Adipocyte (in vitro differentiated cells): ENCODE data around the gene FHL1.

Experiments used
- DNase-seq: peaks from one replicate; pipeline ENCODE4 v3.0.0-alpha.2; 2015; ENCODE audit warnings: low read depth
- H3K27me3 ChIP-seq: replicated peaks from 2 replicates; pipeline ENCODE4 v1.7.0; 2013; ENCODE audit warnings: mild to moderate bottlenecking, low read length, moderate library complexity; ENCODE audit not compliant: control insufficient read depth, insufficient read depth
- H3K36me3 ChIP-seq: 2 replicates; pipeline ENCODE4 v1.7.0; 2013; ENCODE audit warnings: low read length, mild to moderate bottlenecking, moderate library complexity; ENCODE audit not compliant: control insufficient read depth, insufficient read depth, severe bottlenecking
- H3K4me1 ChIP-seq: 2 replicates; pipeline ENCODE4 v1.7.0; 2013; ENCODE audit warnings: mild to moderate bottlenecking, low read length, moderate library complexity; ENCODE audit not compliant: control insufficient read depth, insufficient read depth
- H3K4me3 ChIP-seq: 2 replicates; pipeline ENCODE4 v1.7.0; 2013; ENCODE audit warnings: mild to moderate bottlenecking, low read length, moderate library complexity
- H3K9ac ChIP-seq: 2 replicates; pipeline ENCODE4 v1.7.0; 2013; ENCODE audit warnings: mild to moderate bottlenecking, low read length, moderate library complexity
- H3K9me3 ChIP-seq: 2 replicates; pipeline ENCODE4 v1.7.0; 2013; ENCODE audit warnings: mild to moderate bottlenecking, low read length, moderate library complexity; ENCODE audit not compliant: control insufficient read depth

FHL1 gene

DNA sequence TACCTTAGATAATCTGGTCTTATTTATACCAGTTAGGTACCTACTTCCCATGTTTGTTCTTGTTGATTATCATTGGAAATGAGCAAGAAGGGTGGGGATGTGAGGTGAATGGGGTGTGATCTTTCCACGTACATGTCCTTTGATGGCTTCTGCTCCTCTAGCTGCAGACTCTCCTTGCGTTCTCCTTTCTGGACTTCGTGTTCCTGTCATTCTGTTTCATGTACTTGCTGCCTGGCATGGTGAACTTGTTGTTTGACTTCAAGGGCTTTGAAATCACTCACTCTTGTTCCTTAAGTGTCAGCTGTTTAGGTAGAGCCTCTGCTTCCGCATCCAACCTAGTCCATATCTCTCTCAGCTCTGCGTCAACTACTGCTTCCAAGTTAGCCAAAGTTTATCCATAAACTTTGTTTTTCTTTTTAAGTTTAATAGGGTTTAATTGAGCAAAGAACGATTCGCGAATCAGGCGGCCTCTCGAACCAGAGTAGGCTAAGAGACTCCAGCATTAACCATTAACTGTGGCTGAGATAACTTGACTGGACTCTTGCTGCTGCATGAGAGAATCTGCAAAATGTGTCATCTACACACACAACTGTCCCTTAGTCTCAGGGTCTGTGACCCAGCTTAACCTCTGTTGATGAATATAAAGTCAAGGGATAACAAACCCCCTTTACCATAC lies 42.8 kb downstream of the FHL1 start:
- DNase-seq: no peak
- H3K36me3 ChIP-seq: peaks cover 19% of the 10 kb centered on the region
- H3K4me3 ChIP-seq: no peak overlapping the region
- H3K9me3 ChIP-seq: no peaks in the 10 kb centered on the region
- no peaks in the 10 kb centered on the region for H3K27me3 ChIP-seq
- no peak overlapping the region for H3K9ac ChIP-seq
- peaks cover 55% of the 10 kb centered on the region for H3K4me1 ChIP-seq

GRCh38 chrX:136191171-136191570 lies 43.8 kb downstream of the FHL1 start:
- Histone ChIP-seq H3K27me3 (no peaks in the 10 kb centered on the region), H3K9me3 (no peaks in the 10 kb centered on the region), H3K4me3 (no peak overlapping the region), H3K36me3 (peaks cover 19% of the 10 kb centered on the region), H3K4me1 (peaks cover 55% of the 10 kb centered on the region), H3K9ac (no peak overlapping the region)
- DNase-seq: no peak

- peaks cover 61% of the 10 kb centered on the region for H3K4me1 ChIP-seq
These were observed 44.8 kb downstream of the FHL1 start for GRCh38 chrX:136192135-136192534.

DNA sequence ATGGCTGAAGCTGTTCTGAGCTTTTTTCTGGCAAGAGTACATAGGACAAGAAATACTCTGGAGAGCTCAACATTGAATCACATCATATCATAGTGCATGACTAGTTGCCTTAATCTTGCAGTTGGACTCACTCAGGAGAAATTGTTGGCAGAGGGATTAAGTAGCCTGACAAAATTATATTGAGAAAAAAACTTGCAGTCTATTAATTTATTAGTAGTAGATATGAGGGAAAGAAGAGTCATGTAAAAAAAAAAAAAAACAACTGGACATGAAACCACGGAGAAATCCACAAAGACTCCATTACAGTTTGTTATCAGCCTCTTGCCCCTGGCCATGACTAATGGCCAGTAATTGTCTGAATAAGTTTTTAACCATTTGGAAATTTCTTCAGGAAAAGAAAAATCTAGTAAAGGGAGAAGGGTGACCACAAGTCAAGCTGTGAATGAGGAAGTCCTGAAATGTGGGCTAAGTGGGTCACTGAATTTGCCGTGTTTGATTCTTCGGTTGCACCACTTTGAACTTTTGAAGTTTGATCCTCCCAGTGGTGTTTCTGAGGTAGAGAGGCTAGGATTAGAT lies 45.6 kb downstream of the FHL1 start:
- peak; percentile 48 for DNase-seq
- H3K9ac ChIP-seq: peak overlapping the region; percentile 48
- H3K27me3 ChIP-seq: no peaks in the 10 kb centered on the region
- no peaks in the 10 kb centered on the region for H3K9me3 ChIP-seq
- peaks cover 19% of the 10 kb centered on the region for H3K36me3 ChIP-seq
- peaks cover 61% of the 10 kb centered on the region for H3K4me1 ChIP-seq
- no peak overlapping the region for H3K4me3 ChIP-seq

More at GRCh38 chrX:136192135-136192534, 44.8 kb downstream of the FHL1 start:
- H3K36me3 ChIP-seq: peaks cover 19% of the 10 kb centered on the region
- peak overlapping the region; percentile 2 for H3K4me3 ChIP-seq
- no peak for DNase-seq
- H3K9me3 ChIP-seq: no peaks in the 10 kb centered on the region
- H3K27me3 ChIP-seq: no peaks in the 10 kb centered on the region
- peak overlapping the region; percentile 43 for H3K9ac ChIP-seq

DNA sequence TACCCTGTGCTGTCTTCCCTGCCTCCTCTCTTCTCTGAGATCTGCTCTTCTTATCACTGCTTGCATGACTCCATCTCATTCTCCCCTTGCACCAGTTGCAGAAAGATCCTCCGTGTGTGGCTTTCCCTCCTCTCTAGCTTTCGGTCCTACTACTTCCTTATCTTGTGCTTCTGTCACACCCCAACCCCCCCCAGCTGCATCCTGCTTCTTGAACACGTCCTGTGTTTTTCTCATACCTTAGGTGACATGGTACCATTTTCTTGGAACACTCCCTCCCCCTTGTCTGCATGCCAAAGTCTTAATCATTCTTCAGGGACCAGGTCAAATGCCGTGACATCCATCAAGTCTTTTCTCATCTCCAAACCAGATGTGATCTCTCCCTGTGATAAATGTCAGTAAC lies 46.4 kb downstream of the FHL1 start:
- H3K4me1 ChIP-seq: peaks cover 61% of the 10 kb centered on the region
- no peaks in the 10 kb centered on the region for H3K9me3 ChIP-seq
- H3K4me3 ChIP-seq: no peak overlapping the region
- H3K27me3 ChIP-seq: no peaks in the 10 kb centered on the region
- H3K9ac ChIP-seq: peak overlapping the region; percentile 48
- peaks cover 18% of the 10 kb centered on the region for H3K36me3 ChIP-seq
- no peak for DNase-seq

GRCh38 chrX:136194536-136194935 lies 47.2 kb downstream of the FHL1 start:
- DNase-seq: no peak
- peaks cover 16% of the 10 kb centered on the region for H3K36me3 ChIP-seq
- H3K27me3 ChIP-seq: no peaks in the 10 kb centered on the region
- no peaks in the 10 kb centered on the region for H3K9me3 ChIP-seq
- H3K4me1 ChIP-seq: peaks cover 67% of the 10 kb centered on the region
- H3K9ac ChIP-seq: no peak overlapping the region
- H3K4me3 ChIP-seq: no peak overlapping the region

DNA sequence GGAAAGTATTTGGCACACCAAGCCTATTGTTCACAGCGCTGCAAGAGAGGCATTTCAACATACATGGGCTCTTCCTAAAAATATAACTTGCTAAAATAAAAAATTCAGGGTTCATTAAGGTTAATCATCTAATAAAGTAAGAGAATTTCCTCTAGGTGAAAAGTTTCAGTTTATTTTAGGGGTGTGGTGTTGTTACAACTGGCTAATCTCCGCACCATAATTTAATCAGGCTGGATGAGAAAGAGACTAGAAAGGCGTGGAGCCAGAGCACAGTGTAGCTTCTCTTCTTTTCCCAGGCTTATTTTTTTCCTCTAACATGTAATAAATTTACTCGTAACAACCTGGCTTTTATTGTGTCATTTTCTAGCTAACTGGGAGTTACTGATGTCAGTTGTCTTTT lies 47.9 kb downstream of the FHL1 start:
- Histone ChIP-seq H3K27me3 (no peaks in the 10 kb centered on the region), H3K4me3 (no peak overlapping the region), H3K9ac (peak overlapping the region; percentile 52), H3K36me3 (peaks cover 16% of the 10 kb centered on the region), H3K9me3 (no peaks in the 10 kb centered on the region), H3K4me1 (peaks cover 75% of the 10 kb centered on the region)
- DNase-seq: no peak

DNA sequence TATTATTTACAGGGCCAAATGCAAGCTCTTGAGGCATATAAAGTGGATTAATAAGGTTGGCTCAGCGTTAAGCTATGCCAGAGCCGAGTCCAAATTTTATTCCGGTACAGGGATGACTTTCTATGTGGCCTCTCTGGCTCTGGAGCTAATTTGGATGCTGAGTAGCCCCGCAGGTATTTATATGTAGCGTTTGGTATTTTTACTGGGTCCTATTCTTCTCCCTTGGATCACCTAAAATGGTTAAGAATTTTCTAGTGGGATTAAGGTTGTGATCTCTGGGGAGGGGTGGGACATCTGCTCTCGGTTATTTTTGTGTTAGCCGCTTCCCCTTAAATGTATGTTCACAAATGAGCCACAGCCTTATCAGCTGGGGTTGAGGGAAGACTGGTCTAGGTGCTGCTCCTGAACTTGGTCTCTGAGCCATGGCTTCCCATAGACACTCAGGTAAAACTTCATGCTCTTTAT lies 49.4 kb downstream of the FHL1 start:
- peaks cover 76% of the 10 kb centered on the region for H3K4me1 ChIP-seq
- peak overlapping the region; percentile 60 for H3K9ac ChIP-seq
- no peaks in the 10 kb centered on the region for H3K27me3 ChIP-seq
- DNase-seq: peak; percentile 47
- H3K9me3 ChIP-seq: no peaks in the 10 kb centered on the region
- peak overlapping the region; percentile 31 for H3K4me3 ChIP-seq
- H3K36me3 ChIP-seq: peaks cover 7% of the 10 kb centered on the region

GRCh38 chrX:136198010-136198409 lies 50.7 kb downstream of the FHL1 start:
- DNase-seq: no peak
- H3K36me3 ChIP-seq: peaks cover 7% of the 10 kb centered on the region
- H3K27me3 ChIP-seq: no peaks in the 10 kb centered on the region
- H3K9ac ChIP-seq: peak overlapping the region; percentile 60
- peaks cover 74% of the 10 kb centered on the region for H3K4me1 ChIP-seq
- H3K9me3 ChIP-seq: no peaks in the 10 kb centered on the region
- peak overlapping the region; percentile 31 for H3K4me3 ChIP-seq

GRCh38 chrX:136198678-136199243 lies 51.4 kb downstream of the FHL1 start:
- H3K9me3 ChIP-seq: no peaks in the 10 kb centered on the region
- H3K9ac ChIP-seq: no peak overlapping the region
- peaks cover 7% of the 10 kb centered on the region for H3K36me3 ChIP-seq
- no peaks in the 10 kb centered on the region for H3K27me3 ChIP-seq
- peaks cover 74% of the 10 kb centered on the region for H3K4me1 ChIP-seq
- DNase-seq: no peak
- no peak overlapping the region for H3K4me3 ChIP-seq

- Histone ChIP-seq H3K4me3 (no peak overlapping the region), H3K9me3 (no peaks in the 10 kb centered on the region), H3K36me3 (peaks cover 4% of the 10 kb centered on the region), H3K27me3 (no peaks in the 10 kb centered on the region), H3K4me1 (peaks cover 74% of the 10 kb centered on the region), H3K9ac (peak overlapping the region; percentile 59)
- no peak for DNase-seq
These were observed 52.0 kb downstream of the FHL1 start for GRCh38 chrX:136199365-136199764.
